Measurements from ENCODE around the gene SEMA4G. TPM values are rescaled to one million over a fixed set of nuclear protein-coding genes. Genes with fewer than 3 reads are reported as not detected.

SEMA4G gene
- total RNA-seq, 1 donor from 2014 or later: 1.6 TPM

DNA sequence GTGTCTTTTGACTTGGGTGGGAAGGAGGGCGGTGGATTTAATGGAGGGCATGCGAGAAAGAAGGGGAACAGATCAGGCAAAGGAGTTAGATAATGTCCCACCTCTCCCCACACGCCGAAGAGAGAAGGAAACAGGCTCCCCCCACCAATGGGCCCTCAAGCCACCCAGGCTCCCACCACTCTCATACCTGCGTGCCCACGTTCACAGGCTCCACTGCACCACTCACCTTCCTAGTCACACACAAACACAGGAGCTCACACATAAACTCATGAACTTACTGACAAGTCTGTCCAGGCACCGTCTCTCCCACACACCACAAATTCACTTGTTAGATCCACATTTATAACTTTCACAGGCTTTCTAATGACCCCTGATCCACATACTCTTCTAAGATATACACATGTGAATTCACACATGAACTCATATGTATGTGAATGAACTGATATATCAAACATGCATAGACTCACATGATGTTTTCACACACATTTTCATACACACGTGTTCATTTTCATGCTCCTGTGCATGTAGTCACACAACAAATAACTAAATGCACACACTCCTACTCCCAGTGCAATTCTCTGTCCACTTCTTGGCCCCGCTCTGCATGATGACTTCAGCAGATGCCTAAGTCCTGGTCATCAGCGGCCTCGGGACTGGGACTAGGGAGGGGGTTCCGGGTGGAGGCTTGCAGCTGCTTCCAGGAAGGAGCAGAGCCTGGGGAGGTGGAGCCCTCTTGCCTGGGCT, 31.8 kb downstream of the SEMA4G start:
- intact Hi-C loops (cut with micrococcal nuclease): no loop called here
- DNase-seq (peak; percentile 89), ATAC-seq (peak; percentile 28)

DNA sequence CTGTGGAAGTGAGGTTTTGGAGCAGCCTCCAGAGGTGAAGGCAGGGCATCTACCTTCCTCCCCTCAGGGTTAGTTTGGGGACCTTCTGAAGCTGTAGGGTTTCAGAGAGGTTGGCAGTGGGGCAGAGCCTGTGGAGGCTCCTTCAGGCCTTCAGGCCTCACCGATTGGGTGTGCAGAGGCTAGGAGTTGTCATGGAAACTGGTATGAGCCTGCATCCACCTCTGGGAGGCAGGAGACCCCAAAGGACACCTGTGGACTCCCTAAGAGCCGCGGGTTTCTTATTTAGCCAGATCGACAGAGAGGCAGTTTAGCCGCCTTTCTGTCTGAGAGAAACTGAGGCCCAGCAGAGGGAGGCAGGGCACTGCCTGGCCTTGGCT, 32.3 kb downstream of the SEMA4G start:
- intact Hi-C loops (cut with micrococcal nuclease): no loop called here
- ATAC-seq: no peak
- no peak for DNase-seq

DNA sequence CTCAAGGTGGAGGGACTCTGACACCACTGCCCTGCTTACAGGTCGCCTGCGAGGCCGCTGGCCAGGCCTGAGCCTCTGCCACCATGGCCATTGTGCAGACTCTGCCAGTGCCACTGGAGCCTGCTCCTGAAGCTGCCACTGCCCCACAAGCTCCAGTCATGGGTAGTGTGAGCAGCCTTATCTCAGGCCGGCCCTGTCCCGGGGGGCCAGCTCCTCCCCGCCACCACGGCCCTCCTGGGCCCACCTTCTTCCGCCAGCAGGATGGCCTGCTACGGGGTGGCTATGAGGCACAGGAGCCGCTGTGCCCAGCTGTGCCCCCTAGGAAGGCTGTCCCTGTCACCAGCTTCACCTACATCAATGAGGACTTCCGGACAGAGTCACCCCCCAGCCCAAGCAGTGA, 33.2 kb downstream of the SEMA4G start:
- ATAC-seq (no peak), DNase-seq (no peak)
- intact Hi-C loops (cut with micrococcal nuclease): no loop called here

DNA sequence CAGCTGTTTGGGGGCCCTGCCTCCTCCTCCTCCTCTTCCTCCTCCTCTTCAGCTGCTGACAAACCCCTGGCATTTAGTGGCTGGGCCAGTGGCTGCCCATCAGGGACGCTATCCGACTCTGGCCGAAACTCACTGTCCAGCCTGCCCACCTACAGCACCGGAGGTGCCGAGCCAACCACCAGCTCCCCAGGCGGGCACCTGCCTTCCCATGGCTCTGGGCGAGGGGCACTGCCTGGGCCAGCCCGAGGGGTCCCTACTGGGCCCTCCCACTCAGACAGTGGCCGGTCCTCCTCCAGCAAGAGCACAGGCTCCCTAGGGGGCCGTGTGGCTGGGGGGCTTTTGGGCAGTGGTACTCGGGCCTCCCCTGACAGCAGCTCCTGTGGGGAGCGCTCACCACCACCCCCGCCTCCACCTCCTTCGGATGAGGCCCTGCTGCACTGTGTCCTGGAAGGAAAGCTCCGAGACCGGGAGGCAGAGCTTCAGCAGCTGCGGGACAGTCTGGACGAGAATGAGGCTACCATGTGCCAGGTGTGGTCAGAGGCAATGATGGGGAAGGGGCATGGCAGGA, 34.4 kb downstream of the SEMA4G start:
- DNase-seq: no peak
- intact Hi-C loops (cut with micrococcal nuclease): no loop called here
- ATAC-seq: no peak

DNA sequence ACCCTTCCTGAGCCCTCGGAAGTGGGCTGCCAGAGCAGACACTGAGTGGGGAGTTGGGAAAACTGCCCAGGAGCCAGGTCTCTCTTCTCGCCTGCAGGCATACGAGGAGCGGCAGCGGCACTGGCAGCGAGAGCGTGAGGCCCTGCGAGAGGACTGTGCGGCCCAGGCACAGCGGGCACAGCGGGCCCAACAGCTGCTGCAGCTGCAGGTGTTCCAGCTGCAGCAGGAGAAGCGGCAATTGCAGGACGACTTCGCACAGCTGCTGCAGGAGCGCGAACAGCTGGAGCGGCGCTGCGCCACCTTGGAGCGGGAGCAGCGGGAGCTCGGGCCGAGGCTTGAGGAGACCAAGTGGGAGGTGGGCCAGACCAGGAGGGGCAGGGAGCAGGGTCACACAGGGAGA, 36.1 kb downstream of the SEMA4G start:
- no peak for ATAC-seq
- intact Hi-C loops (cut with micrococcal nuclease): no loop called here
- DNase-seq: no peak

DNA sequence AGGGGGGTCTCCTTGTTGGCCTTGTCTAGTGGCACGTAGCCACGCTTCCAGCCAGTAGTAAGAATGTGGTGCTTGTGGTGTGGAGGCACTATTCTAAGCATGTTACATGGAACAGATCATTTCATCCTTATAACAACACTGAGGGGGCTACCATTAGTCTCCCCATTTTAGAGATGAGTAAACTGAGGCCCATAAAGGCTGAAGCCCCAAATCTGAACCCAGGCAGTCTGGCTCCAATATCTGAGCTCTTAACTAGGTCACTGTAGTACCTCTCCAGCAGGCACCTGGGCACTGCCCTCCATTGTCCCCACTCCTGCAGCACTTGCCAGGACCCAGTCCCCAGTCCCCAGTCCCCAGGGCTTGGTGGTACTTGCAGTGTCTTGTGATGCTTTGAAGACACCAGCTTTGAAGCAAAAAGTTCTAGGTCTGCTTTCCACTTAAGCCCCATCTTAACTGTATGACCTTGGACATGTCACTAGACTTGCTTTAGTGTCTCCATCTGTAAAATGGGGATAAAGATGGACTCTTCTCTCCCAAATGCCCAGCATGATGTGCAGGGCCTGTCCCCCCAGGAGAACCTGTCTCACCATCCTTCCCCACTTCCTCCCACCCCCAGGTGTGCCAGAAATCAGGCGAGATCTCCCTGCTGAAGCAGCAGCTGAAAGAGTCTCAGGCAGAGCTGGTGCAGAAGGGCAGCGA, 36.7 kb downstream of the SEMA4G start:
- intact Hi-C loops (cut with micrococcal nuclease): no loop called here
- ATAC-seq (no peak), DNase-seq (no peak)

DNA sequence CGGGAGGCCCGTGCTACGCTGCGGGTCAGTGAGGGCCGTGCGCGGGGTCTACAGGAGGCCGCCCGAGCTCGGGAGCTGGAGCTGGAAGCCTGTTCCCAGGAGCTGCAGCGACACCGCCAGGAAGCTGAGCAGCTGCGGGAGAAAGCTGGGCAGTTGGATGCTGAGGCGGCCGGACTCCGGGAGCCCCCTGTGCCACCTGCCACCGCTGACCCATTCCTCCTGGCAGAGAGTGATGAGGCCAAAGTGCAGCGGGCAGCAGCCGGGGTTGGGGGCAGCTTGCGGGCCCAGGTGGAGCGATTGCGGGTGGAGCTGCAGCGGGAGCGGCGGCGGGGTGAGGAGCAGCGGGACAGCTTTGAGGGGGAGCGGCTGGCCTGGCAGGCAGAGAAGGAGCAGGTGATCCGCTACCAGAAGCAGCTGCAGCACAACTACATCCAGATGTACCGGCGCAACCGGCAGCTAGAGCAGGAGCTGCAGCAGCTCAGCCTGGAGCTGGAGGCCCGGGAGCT, 37.3 kb downstream of the SEMA4G start:
- ATAC-seq (peak; percentile 2), DNase-seq (no peak)
- intact Hi-C loops (cut with micrococcal nuclease): no loop called here

DNA sequence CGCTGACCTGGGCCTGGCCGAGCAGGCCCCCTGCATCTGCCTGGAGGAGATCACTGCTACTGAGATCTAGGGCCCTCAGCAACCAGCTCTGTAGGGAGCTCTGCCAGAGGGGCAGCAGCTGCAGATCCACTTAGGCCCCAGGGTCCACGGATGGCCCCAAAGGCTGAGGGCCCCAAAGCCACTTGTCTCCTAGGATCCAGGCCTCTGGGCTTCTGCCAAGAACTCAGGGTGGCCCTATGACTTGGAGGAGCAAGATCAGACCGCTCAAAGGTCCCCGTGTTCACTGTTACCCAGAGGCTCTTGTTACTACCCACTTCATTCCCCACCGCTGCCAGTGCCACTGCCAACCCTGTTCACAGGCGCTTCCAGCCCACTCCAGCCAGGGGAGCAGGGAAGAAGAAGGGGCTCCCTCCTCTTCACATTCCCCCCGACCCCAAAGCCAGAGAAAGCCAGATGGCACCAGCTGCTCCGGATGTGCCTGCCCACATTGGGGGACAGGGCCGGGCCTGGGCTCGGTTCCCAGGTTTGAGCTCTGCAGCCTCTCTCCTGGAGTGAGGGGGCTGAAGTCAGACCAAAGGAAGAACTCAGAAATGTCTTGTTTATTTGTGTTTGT, 37.9 kb downstream of the SEMA4G start:
- ATAC-seq: peak; percentile 41
- intact Hi-C loops (cut with micrococcal nuclease): no loop called here
- no peak for DNase-seq

DNA sequence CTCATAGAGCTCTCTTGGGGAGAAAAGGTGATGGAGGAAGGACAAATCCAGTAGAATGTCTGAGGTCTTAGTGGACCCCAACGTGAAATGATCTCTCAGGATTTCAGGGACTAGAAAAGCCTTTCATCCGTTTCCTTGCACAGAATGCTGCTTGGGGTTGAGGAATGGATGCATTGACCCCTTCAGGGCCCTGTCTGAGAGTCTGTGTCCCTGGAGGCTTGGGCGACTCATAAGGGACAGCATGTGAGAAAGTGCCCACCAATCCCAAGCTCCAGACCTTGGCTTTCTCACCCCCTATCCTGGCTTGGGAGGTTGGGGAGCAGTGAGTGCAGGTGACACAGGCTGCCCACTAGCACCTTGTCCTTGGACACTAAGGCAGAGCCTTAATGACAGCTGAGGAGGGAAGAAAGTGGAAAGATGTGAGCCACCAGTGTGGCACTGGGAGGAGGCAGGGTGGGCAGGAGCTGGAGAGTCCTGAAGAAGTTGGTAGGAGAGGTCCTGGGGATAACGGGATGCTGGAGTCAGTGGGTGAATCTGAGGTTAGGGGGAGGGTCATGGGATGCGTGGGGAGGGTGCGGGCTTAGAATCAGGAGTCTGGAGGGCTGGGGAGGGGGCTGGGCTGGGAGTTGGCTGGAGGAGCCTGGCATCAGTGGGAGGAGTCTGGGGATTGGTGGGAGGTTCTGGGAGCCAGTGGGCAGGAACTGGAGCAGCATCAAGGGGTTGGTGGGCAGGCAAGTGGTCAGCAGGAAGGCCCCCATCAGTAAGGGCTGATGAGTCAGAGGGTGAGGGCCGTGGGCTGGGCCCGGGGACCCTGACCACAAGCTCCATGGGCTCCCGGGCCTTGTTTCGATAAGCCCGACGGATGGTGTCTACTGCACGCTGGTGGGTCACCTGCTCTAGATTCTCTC, 38.9 kb downstream of the SEMA4G start:
- intact Hi-C loops (cut with micrococcal nuclease): no loop called here
- DNase-seq (no peak), ATAC-seq (no peak)

DNA sequence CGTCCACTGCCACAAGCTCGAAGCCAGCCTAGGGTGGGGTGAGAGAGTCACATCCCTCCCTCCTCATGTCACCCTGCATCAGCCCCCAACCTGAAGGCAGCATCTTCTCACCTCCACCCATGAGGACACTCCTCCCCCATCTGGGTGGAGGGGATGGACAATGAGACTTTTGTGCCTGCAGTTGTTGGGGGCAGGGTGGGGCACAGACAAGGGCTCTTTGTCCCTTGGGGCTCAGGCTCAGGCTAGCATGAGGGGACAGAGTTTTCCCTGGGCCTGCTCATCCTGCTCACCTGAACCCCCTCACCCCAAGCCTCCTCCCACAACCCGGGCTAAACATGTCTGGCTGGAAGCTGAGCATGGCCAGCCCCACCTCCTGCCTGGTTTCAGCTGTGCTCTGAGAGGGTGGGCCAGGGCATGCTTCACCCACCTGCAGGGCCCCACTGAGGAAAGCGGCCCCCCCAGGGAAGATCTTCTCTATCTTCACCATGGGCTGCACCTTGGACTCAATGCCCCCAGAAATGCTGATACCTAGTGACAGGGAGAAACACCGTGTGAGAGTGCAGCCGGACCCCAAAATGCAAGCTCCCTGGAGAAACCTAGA, 39.6 kb downstream of the SEMA4G start:
- no peak for ATAC-seq
- DNase-seq: no peak
- intact Hi-C loops (cut with micrococcal nuclease): no loop called here

DNA sequence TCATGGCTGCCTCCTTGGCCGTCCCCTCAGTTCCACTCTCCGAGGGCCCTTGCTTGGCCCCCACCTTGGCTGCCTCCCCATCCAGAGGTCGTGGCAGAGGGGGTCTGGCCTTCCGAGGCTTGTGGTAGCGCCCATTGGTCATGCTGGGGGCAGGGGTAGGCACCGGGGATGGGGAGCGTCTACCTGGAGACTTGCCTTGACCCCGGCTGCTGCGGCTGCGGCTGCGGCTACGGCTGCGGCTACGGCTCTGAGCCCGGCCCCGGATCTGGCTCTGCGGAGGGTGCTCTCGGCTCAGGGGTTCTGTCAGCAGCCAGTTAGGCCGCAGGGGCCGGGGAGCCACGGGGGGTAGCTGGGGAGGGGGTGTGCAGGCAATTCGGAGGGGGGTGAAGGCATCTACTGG, 41.0 kb downstream of the SEMA4G start:
- DNase-seq (no peak), ATAC-seq (no peak)
- intact Hi-C loops (cut with micrococcal nuclease): no loop called here

DNA sequence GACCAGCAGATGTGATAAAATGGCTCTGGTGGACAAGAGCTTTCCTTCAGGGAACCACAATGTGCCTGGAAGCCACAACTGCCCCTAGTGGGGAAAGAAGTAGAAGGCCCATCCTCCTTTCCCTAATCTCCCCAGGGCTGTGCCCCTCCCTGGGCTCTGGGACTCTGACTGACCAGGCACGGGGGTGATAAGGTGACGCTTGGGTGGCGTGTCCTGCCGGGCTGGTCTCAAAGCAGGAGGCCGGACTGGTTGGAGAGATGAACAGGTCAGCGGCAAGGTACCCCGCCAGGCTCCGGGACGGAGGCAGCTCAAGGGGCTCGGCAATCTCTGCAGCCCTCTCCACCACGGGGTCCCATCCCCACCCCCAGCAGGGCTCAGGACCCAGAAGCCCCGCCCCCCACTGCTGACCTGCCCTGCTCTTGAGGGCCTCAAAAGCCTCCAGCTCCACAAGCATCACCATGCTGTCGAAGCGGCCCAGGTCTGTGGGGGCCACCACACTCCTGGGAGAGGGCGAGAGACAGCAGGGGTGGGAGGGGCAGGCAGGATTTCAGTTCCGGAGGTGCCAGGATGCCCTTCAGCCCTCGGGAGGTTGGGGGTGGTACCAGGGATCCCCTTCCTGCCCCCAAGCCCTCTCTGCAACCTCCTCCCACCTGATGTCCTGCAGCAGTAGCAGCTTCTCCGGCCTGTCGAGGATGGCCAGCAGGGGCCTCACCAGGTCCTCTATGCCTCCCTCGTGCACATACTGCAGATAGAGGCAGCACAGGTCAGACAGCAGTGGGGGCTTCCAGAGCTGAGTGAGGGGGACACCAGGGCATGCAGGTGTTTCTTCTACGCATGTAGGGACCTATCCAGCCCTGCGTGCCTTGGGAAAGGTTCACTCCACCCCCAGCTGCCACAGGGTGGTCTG, 42.5 kb downstream of the SEMA4G start:
- DNase-seq: no peak
- no peak for ATAC-seq
- intact Hi-C loops (cut with micrococcal nuclease): no loop called here

DNA sequence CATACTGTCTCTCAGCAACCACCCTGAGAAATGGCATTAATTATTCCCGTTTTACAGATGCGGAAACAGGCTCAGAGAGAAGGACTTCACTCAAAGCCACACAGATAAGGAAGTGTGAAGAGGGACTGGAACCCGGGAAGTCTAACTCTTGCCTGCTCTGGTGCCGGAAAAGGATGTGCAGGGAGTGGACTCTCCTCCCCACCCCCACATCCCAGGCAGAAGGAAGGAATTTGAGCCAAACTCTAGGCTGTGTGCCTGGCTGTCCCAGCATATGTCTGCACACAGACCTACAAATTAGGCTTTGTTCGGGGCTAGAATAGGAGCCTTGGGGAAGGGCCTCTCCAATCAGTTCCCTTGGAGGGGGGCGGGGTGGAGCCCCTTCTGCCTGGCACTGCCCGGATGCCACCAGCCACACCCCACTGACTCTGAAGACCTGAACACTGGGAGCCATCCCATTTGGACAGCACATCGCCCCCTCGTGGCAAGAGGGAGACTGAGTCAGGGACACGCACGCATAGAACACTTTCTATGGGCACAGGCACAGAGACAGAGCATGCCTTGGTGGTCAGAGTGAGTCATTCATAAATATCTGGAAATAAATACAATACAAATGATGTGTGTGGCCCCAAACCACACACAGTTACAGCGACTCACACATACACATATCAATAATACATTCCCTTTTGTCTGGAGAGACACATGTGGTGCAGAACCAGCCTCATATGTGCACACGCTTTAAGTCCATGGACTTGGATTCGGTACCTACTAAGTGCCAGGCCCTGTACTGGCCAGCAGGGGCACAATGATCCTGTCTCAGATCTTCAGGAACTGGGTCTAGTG, 43.4 kb downstream of the SEMA4G start:
- ATAC-seq: peak; percentile 90
- intact Hi-C loops (cut with micrococcal nuclease): no loop called here

DNA sequence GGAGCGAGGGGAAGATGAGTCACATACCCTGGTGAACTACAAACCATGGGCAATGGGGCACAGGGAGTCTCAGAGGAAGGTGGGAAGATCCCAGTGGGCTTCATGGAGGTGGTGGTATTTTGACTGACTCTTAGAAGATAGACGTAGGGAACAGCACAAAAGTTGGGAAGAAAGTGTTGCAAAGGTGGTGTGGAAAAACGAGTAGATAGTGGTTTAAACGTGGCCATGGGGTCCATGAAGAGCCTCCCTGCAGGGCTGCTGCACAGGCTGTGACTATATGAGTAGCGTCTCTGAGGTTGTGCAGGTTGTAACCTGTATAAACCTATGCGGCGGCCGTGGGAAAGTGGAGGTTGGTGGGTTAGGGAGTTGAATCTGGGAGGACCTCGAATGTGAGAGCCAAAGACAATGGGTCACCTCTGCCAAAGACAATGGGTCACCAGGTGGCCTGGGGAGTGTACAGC, 44.1 kb downstream of the SEMA4G start:
- intact Hi-C loops (cut with micrococcal nuclease): no loop called here
- DNase-seq: no peak
- ATAC-seq: no peak

More for the DNA sequence above, 43.4 kb downstream of the SEMA4G start:
- peak; percentile 91 for DNase-seq

DNA sequence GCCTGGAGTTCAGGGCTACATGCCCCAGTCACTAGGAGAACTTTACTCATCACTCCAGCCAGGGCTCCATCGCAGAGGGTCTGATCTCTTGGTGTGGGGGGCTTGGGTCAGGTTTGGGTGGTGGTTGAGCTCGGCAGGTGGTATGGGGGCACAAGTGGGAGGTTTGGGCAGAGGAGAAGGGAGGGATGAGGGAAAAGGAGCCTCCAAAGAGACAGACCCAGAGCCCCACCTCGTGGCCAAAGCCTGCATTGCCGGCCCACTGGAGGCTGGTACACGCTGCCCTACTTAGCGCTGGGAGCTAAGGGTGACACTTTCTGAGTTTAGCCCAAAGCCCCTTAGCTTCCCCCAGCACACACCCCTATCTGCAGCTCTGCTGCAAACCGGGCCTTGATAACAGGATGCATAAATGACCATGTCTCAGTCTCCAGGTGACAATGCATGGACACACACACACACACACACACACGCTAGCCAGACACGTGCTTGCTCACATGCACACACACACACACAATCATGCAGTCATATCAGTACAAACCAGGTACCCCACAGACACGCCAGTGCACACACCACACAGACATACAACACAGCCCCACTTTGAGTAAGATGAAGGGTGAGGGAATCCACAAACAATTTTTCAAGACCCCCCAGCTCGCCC, 45.1 kb downstream of the SEMA4G start:
- DNase-seq (peak; percentile 92), ATAC-seq (peak; percentile 70)
- intact Hi-C loops (cut with micrococcal nuclease): no loop called here

DNA sequence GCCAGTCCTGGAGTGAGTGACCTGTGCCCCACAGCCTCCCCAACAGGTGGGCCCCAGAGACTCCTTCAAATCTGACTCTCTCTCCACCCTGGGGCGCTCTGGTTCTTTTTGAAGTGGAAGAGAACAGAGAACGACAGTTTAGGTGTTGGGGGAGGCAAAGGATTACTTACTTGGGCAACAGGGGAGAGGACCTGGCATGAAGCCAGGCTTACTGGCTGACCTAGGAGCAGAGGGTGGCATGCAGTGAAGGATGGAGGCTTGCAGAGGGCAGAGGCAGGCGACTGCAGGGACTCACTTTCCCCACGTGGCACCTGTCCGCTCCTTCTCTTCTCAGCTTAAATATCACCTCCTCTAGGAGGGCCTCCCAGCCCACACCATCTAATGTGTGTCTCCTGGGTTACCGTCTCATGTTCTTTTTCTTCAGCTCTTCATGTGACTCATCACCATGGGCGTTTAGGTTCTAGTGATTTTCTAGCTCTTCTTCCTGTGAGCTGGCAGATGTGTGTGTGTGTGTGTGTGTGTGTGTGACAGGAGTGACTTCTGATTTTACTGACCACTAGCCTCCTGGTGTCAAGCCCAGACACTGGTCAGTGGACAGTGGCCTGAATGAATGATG, 45.8 kb downstream of the SEMA4G start:
- ATAC-seq: no peak
- no peak for DNase-seq
- intact Hi-C loops (cut with micrococcal nuclease): no loop called here
